PC-3 (cell line): ENCODE measurements around the gene HAGH.

Experiments used
- CTCF ChIP-seq: fragments of 300-600 bp; sonication (generic); conservative IDR thresholded peaks from 2 replicates; pipeline ENCODE4 v1.5.1; 2017; ENCODE audit warnings: antibody characterized with exemption, low read depth, mild to moderate bottlenecking, low read length
- EZH2 ChIP-seq: fragments of 300-600 bp; sonication (generic); IDR thresholded peaks from one replicate; pipeline ENCODE4 v1.6.1; 2017; ENCODE audit warnings: antibody characterized with exemption, mild to moderate bottlenecking, low read length; ENCODE audit not compliant: unreplicated experiment
- EZH2phosphoT487 ChIP-seq: fragments of 300-600 bp; sonication (generic); IDR thresholded peaks from 2 replicates; pipeline ENCODE4 v1.6.1; 2018; ENCODE audit warnings: mild to moderate bottlenecking, antibody characterized with exemption, low read length, borderline replicate concordance

- no peak for TF ChIP-seq CTCF
- no peak for TF ChIP-seq EZH2
- TF ChIP-seq EZH2phosphoT487: no peak
Observed at GRCh38 chr16:1862394-1862793, 35.8 kb upstream of the HAGH start.
